HepG2 (cell line): ENCODE results near the gene NEAT1. TPM values are rescaled to one million over a fixed set of nuclear protein-coding genes. Genes with fewer than 3 reads are reported as not detected.
A peak's percentile ranks its signal among the peaks of the same experiment; 100 is the strongest.

ENCODE experiments used
- CBX2 ChIP-seq, 2 experiments: fragments of 200-600 bp in 1 of 2; sonication (generic); formaldehyde crosslinking in 1 of 2; IDR thresholded peaks; 2 replicates each; pipeline versions ENCODE4 v1.7.0 to v1.8.1; 2018 to 2022; ENCODE audit warnings: low read depth in 2 of 2, low read length in 1 of 2, mild to moderate bottlenecking in 1 of 2, missing genetic modification reagents in 1 of 2
- ESRRA ChIP-seq: sonication (generic); formaldehyde crosslinking; IDR thresholded peaks from 2 replicates; pipeline ENCODE4 v1.5.1; 2020; ENCODE audit warnings: mild to moderate bottlenecking, low read depth, missing genetic modification reagents
- FOSL1 ChIP-seq: sonication (generic); formaldehyde crosslinking; IDR thresholded peaks from 2 replicates; pipeline ENCODE4 v1.9.0; 2021; ENCODE audit warnings: missing genetic modification reagents, borderline replicate concordance
- GATAD1 ChIP-seq: IDR thresholded peaks from 2 replicates; pipeline ENCODE4 v1.6.1; 2016; ENCODE audit warnings: missing genetic modification reagents, missing compliant biosample characterization
- GTF3A ChIP-seq: sonication (generic); formaldehyde crosslinking; conservative IDR thresholded peaks from 2 replicates; pipeline ENCODE4 v1.4.0; 2020; ENCODE audit warnings: mild to moderate bottlenecking, missing genetic modification reagents
- HCFC1 ChIP-seq: fragments of 150-350 bp; IDR thresholded peaks from 2 replicates; pipeline ENCODE4 v1.6.1; 2014; ENCODE audit warnings: low read depth, low read length
- HNRNPUL1 ChIP-seq: fragments of 200-400 bp; formaldehyde crosslinking; IDR thresholded peaks from 2 replicates; pipeline ENCODE4 v1.6.1; 2017; ENCODE audit warnings: low read depth, mild to moderate bottlenecking, low read length, moderate library complexity
- KDM3A ChIP-seq: IDR thresholded peaks from 2 replicates; pipeline ENCODE4 v1.6.1; 2018; ENCODE audit warnings: low read depth, missing compliant biosample characterization
- KMT2A ChIP-seq: sonication (generic); formaldehyde crosslinking; IDR thresholded peaks from 2 replicates; pipeline ENCODE4 v1.4.0; 2020; ENCODE audit warnings: missing genetic modification reagents
- NRL ChIP-seq: sonication (generic); formaldehyde crosslinking; IDR thresholded peaks from 2 replicates; pipeline ENCODE4 v1.5.0; 2020; ENCODE audit warnings: missing genetic modification reagents, mild to moderate bottlenecking, moderate library complexity, borderline replicate concordance
- SMC3 ChIP-seq: IDR thresholded peaks from 2 replicates; pipeline ENCODE4 v1.6.1; 2011; ENCODE audit warnings: low read length, improper control_type of control experiment
- SRSF9 ChIP-seq: fragments of 200-400 bp; formaldehyde crosslinking; IDR thresholded peaks from 2 replicates; pipeline ENCODE4 v1.6.1; 2018; ENCODE audit warnings: borderline replicate concordance, mild to moderate bottlenecking, low read depth, low read length; ENCODE audit not compliant: insufficient read depth, poor library complexity, severe bottlenecking
- SSRP1 ChIP-seq: IDR thresholded peaks from 2 replicates; pipeline ENCODE4 v1.6.1; 2016; ENCODE audit warnings: control low read depth
- TEAD3 ChIP-seq: optimal IDR thresholded peaks from 2 replicates; pipeline ENCODE3; 2016; ENCODE audit warnings: borderline replicate concordance
- U2AF1 ChIP-seq: fragments of 200-400 bp; formaldehyde crosslinking; optimal IDR thresholded peaks from 2 replicates; pipeline ENCODE3; 2017; ENCODE audit warnings: mild to moderate bottlenecking, low read depth, low read length
- ZKSCAN8 ChIP-seq: IDR thresholded peaks from 2 replicates; pipeline ENCODE4 v1.6.1; 2016; ENCODE audit warnings: borderline replicate concordance, missing genetic modification reagents, missing compliant biosample characterization
- ZNF121 ChIP-seq: sonication (generic); formaldehyde crosslinking; IDR thresholded peaks from 2 replicates; pipeline ENCODE4 v1.5.0; 2020; ENCODE audit warnings: mild to moderate bottlenecking, missing genetic modification reagents
- ZNF234 ChIP-seq: sonication (generic); formaldehyde crosslinking; conservative IDR thresholded peaks from 2 replicates; pipeline ENCODE4 v1.5.1; 2020; ENCODE audit warnings: mild to moderate bottlenecking, missing genetic modification reagents
- ZNF317 ChIP-seq: sonication (generic); formaldehyde crosslinking; IDR thresholded peaks from 2 replicates; pipeline ENCODE4 v1.5.0; 2020; ENCODE audit warnings: mild to moderate bottlenecking, missing genetic modification reagents
- ZNF484 ChIP-seq: sonication (generic); formaldehyde crosslinking; IDR thresholded peaks from 2 replicates; pipeline ENCODE4 v1.5.1; 2020; ENCODE audit warnings: mild to moderate bottlenecking, low read depth, missing genetic modification reagents, borderline replicate concordance
- ZNF503 ChIP-seq: sonication (generic); formaldehyde crosslinking; IDR thresholded peaks from 2 replicates; pipeline ENCODE4 v1.4.0; 2020; ENCODE audit warnings: missing genetic modification reagents
- ZNF563 ChIP-seq: sonication (generic); formaldehyde crosslinking; IDR thresholded peaks from 2 replicates; pipeline ENCODE4 v1.8.0; 2022; ENCODE audit warnings: mild to moderate bottlenecking, moderate library complexity, missing genetic modification reagents
- ZNF564 ChIP-seq: sonication (generic); formaldehyde crosslinking; IDR thresholded peaks from 2 replicates; pipeline ENCODE4 v1.8.1; 2023; ENCODE audit warnings: mild to moderate bottlenecking, missing genetic modification reagents
- ZNF572 ChIP-seq: sonication (generic); formaldehyde crosslinking; IDR thresholded peaks from 2 replicates; pipeline ENCODE4 v1.5.1; 2020; ENCODE audit warnings: mild to moderate bottlenecking, missing genetic modification reagents
- polyA plus RNA-seq, 8 experiments: library from polyadenylated mRNA; depleted of rRNA in 3 of 8; stranded (reverse) in 7 of 8; unstranded in 1 of 8; fragments of >200 nt; fragmentation: Illumina TruSeq in 4 of 8; extraction: Trizol in 4 of 8; gene quantifications; 2 replicates each; pipeline versions ENCODE4 v1.2.1 to v1.2.3, GENCODE V29; 2011 to 2016; ENCODE audit warnings: low read depth in 4 of 8, missing spikeins in 1 of 8, mixed read lengths in 1 of 8; ENCODE audit not compliant: insufficient read depth in 1 of 8
- total RNA-seq, 5 experiments: library from RNA; depleted of rRNA; stranded (reverse); fragments of >200 nt; fragmentation: Illumina TruSeq; extraction: Trizol; gene quantifications; 2 replicates each; pipeline ENCODE4 v1.2.3, GENCODE V29; 2016; ENCODE audit warnings: low read depth in 1 of 5
- TF ChIP-seq, protein P1 (sequence below): sonication (generic); formaldehyde crosslinking; IDR thresholded peaks from 2 replicates; pipeline ENCODE4 v1.8.0; 2022; ENCODE audit warnings: missing genetic modification reagents, mild to moderate bottlenecking, moderate library complexity, borderline replicate concordance
- TF ChIP-seq, protein P2 (sequence below): sonication (generic); formaldehyde crosslinking; IDR thresholded peaks from 2 replicates; pipeline ENCODE4 v1.8.1; 2023; ENCODE audit warnings: mild to moderate bottlenecking, missing genetic modification reagents

The NEAT1 gene
- total and polyA plus RNA-seq, 2 of the 13 experiments (the other 11 are each of a cell fraction or from before 2014, with no cell fraction given): 20.5 to 41.2 TPM

GRCh38 chr11:65417702-65418430 is 4.7 kb upstream of the NEAT1 start (continued):
- no peak for TF ChIP-seq ZNF484
- TF ChIP-seq HNRNPUL1: no peak
- no peak for TF ChIP-seq ZNF234 (CRISPR knock-in tag)
- TF ChIP-seq SMC3: no peak
- TF ChIP-seq ZNF563 (CRISPR knock-in tag): 0 out of 2 replicates have a peak, but pooled peaks have one; percentile 15
- TF ChIP-seq HCFC1: no peak
- TF ChIP-seq U2AF1: peak; percentile 32
- TF ChIP-seq ZNF121 (CRISPR knock-in tag): no peak
- TF ChIP-seq ZNF572 (CRISPR knock-in tag): no peak; the same call in 1 of the 2 replicates
- no peak for TF ChIP-seq NRL (CRISPR knock-in tag)
- TF ChIP-seq ESRRA (CRISPR knock-in tag): no peak
- no peak for TF ChIP-seq GTF3A
- 0 out of 2 replicates have a peak, but pooled peaks have one; percentile 1 for TF ChIP-seq SSRP1 (CRISPR knock-in tag)
- TF ChIP-seq ZKSCAN8 (CRISPR knock-in tag): no peak
- TF ChIP-seq, protein P1, sequence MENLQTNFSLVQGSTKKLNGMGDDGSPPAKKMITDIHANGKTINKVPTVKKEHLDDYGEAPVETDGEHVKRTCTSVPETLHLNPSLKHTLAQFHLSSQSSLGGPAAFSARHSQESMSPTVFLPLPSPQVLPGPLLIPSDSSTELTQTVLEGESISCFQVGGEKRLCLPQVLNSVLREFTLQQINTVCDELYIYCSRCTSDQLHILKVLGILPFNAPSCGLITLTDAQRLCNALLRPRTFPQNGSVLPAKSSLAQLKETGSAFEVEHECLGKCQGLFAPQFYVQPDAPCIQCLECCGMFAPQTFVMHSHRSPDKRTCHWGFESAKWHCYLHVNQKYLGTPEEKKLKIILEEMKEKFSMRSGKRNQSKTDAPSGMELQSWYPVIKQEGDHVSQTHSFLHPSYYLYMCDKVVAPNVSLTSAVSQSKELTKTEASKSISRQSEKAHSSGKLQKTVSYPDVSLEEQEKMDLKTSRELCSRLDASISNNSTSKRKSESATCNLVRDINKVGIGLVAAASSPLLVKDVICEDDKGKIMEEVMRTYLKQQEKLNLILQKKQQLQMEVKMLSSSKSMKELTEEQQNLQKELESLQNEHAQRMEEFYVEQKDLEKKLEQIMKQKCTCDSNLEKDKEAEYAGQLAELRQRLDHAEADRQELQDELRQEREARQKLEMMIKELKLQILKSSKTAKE (CRISPR knock-in tag): no peak
- no peak for TF ChIP-seq GATAD1 (CRISPR knock-in tag)
- TF ChIP-seq CBX2 (IDR thresholded peaks at IDR 0.05; ENCODE audit: low read depth, low read length): no peak
- no peak for TF ChIP-seq CBX2 (CRISPR knock-in tag; IDR thresholded peaks at IDR 0.05; ENCODE audit: low read depth)
- no peak for TF ChIP-seq KDM3A (CRISPR knock-in tag)
- TF ChIP-seq, protein P2, sequence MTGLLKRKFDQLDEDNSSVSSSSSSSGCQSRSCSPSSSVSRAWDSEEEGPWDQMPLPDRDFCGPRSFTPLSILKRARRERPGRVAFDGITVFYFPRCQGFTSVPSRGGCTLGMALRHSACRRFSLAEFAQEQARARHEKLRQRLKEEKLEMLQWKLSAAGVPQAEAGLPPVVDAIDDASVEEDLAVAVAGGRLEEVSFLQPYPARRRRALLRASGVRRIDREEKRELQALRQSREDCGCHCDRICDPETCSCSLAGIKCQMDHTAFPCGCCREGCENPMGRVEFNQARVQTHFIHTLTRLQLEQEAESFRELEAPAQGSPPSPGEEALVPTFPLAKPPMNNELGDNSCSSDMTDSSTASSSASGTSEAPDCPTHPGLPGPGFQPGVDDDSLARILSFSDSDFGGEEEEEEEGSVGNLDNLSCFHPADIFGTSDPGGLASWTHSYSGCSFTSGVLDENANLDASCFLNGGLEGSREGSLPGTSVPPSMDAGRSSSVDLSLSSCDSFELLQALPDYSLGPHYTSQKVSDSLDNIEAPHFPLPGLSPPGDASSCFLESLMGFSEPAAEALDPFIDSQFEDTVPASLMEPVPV (CRISPR knock-in tag): no peak
- no peak for TF ChIP-seq SRSF9
- TF ChIP-seq TEAD3 (CRISPR knock-in tag): no peak
- no peak for TF ChIP-seq FOSL1
- 0 out of 2 replicates have a peak, but pooled peaks have one; percentile 32 for TF ChIP-seq KMT2A (CRISPR knock-in tag)
- TF ChIP-seq ZNF503 (CRISPR knock-in tag): no peak
- TF ChIP-seq ZNF564: no peak
- TF ChIP-seq ZNF317 (CRISPR knock-in tag): no peak
